GM18867 (cell line): ENCODE results near the gene CPEB4.

Experiments
- ATAC-seq: cut with Tn5 transposase; IDR thresholded peaks from one replicate; pipeline ENCODE4 v1.9.1; 2021; ENCODE audit warnings: mild to moderate bottlenecking, moderate library complexity; ENCODE audit not compliant: unreplicated experiment

The CPEB4 gene

GRCh38 chr5:173941102-173941501, 53.0 kb downstream of the CPEB4 start:
- ATAC-seq = no peak

GRCh38 chr5:173941758-173942401, 53.7 kb downstream of the CPEB4 start:
- ATAC-seq = no peak

- ATAC-seq = no peak
Measured at GRCh38 chr5:173944511-173944910, 56.4 kb downstream of the CPEB4 start.

GRCh38 chr5:173945160-173945559, 57.0 kb downstream of the CPEB4 start:
- ATAC-seq = no peak

- no peak for ATAC-seq
Measured at GRCh38 chr5:173946323-173946722, 58.2 kb downstream of the CPEB4 start.

GRCh38 chr5:173950829-173951228, 62.7 kb downstream of the CPEB4 start:
- no peak for ATAC-seq

- no peak for ATAC-seq
Measured at GRCh38 chr5:173953528-173954090, 65.5 kb downstream of the CPEB4 start.

- no peak for ATAC-seq
Measured at GRCh38 chr5:173954671-173955521, 66.7 kb downstream of the CPEB4 start.

- no peak for ATAC-seq
Measured at GRCh38 chr5:173960986-173961385, 72.8 kb downstream of the CPEB4 start.

GRCh38 chr5:173961418-173961817, 73.3 kb downstream of the CPEB4 start:
- no peak for ATAC-seq

- ATAC-seq = no peak
Measured at GRCh38 chr5:173962436-173962972, 74.4 kb downstream of the CPEB4 start.

- no peak for ATAC-seq
Measured at GRCh38 chr5:173963182-173963838, 75.2 kb downstream of the CPEB4 start.

GRCh38 chr5:173963867-173964441, 75.8 kb downstream of the CPEB4 start:
- ATAC-seq = no peak

GRCh38 chr5:173964506-173964905, 76.4 kb downstream of the CPEB4 start:
- no peak for ATAC-seq

- ATAC-seq = no peak
Measured at GRCh38 chr5:173967241-173967640, 79.1 kb downstream of the CPEB4 start.

- ATAC-seq = no peak
Measured at GRCh38 chr5:173968154-173968797, 80.1 kb downstream of the CPEB4 start.

GRCh38 chr5:173969167-173970049, 81.3 kb downstream of the CPEB4 start:
- ATAC-seq = no peak

GRCh38 chr5:173970878-173971650, 82.9 kb downstream of the CPEB4 start:
- ATAC-seq = no peak
